OCI-LY3 (cell line): ENCODE data around the gene MASP1.
"Not testable (repeated sequence)": the region's sequence is repeated elsewhere in the genome, so short reads cannot be mapped to it uniquely, and the experiment has no call there.

Experiments
- H2AFZ ChIP-seq: fragments of 200-600, 300-600 bp; shearing (Covaris generic); 2 replicates; pipeline ENCODE4 v1.6.0; 2014; ENCODE audit warnings: antibody characterized with exemption, low read depth, low read length
- H3K27ac ChIP-seq: fragments of 200-600, 300-600 bp; sonication (generic); 2 replicates; pipeline ENCODE4 v1.5.1; 2014; ENCODE audit warnings: mild to moderate bottlenecking, low read length, moderate library complexity, mixed read lengths
- H3K27me3 ChIP-seq: fragments of 200-600, 300-600 bp; sonication (generic); 2 replicates; pipeline ENCODE4 v1.6.1; 2014; ENCODE audit warnings: low read depth, low read length, mixed read lengths
- H3K36me3 ChIP-seq: fragments of 200-600, 300-600 bp; sonication (generic); replicated peaks from 2 replicates; pipeline ENCODE3; 2014; ENCODE audit warnings: low read depth, low read length, mixed read lengths
- H3K4me1 ChIP-seq: fragments of 300-600, 200-600 bp; sonication (generic); 2 replicates; pipeline ENCODE4 v1.6.1; 2014; ENCODE audit warnings: low read length, mixed read lengths
- H3K4me2 ChIP-seq: fragments of 200-600, 300-600 bp; sonication (generic); 2 replicates; pipeline ENCODE4 v1.6.1; 2014; ENCODE audit warnings: low read length, mixed read lengths
- H3K4me3 ChIP-seq: fragments of 300-600, 200-600 bp; sonication (generic); 2 replicates; pipeline ENCODE4 v1.5.1; 2014; ENCODE audit warnings: antibody characterized with exemption, mild to moderate bottlenecking, low read length, moderate library complexity
- H3K79me2 ChIP-seq: fragments of 300-600, 200-600 bp; shearing (Covaris generic); 2 replicates; pipeline ENCODE4 v1.6.1; 2014; ENCODE audit warnings: mild to moderate bottlenecking, low read length, mixed read lengths
- H3K9ac ChIP-seq: fragments of 300-600, 200-600 bp; shearing (Covaris generic); 2 replicates; pipeline ENCODE4 v1.6.0; 2014; ENCODE audit warnings: mild to moderate bottlenecking, low read length, moderate library complexity
- H3K9me3 ChIP-seq: fragments of 200-600, 300-600 bp; shearing (Covaris generic); 2 replicates; pipeline ENCODE4 v1.6.1; 2014; ENCODE audit warnings: low read length, mixed read lengths; ENCODE audit not compliant: insufficient read depth
- H4K20me1 ChIP-seq: fragments of 200-600, 300-600 bp; sonication (generic); 2 replicates; pipeline ENCODE4 v1.6.1; 2016; ENCODE audit warnings: low read length, mixed read lengths; ENCODE audit not compliant: insufficient read depth
- CTCF ChIP-seq: fragments of 200-600, 300-600 bp; sonication (generic); IDR thresholded peaks from 2 replicates; pipeline ENCODE4 v1.5.1; 2014; ENCODE audit warnings: antibody characterized with exemption, low read length, low read depth
- EZH2phosphoT487 ChIP-seq: fragments of 200-600 bp; shearing (Covaris generic); IDR thresholded peaks from 2 replicates; pipeline ENCODE4 v1.6.1; 2018; ENCODE audit warnings: antibody characterized with exemption, mixed run types, low read depth

Gene MASP1

GRCh38 chr3:187207624-187208023 is 83.9 kb downstream of the MASP1 start:
- H3K79me2 ChIP-seq, result no peaks in the 10 kb centered on the region
- H3K9ac ChIP-seq, result no peak overlapping the region
- no peak overlapping the region for H3K27ac ChIP-seq
- H3K4me3 ChIP-seq, result no peak overlapping the region
- TF ChIP-seq CTCF (no peak), EZH2phosphoT487 (no peak)
- no peaks in the 10 kb centered on the region for H3K9me3 ChIP-seq
- H3K4me1 ChIP-seq, result 0 out of 2 replicates have a peak, but pooled peaks cover 7% of the 10 kb centered on the region
- H3K4me2 ChIP-seq, result no peak overlapping the region
- no peaks in the 10 kb centered on the region for H3K36me3 ChIP-seq
- no peaks in the 10 kb centered on the region for H4K20me1 ChIP-seq
- H2AFZ ChIP-seq, result no peak overlapping the region
- H3K27me3 ChIP-seq, result no peaks in the 10 kb centered on the region

GRCh38 chr3:187207062-187207461 is 84.5 kb downstream of the MASP1 start:
- H3K4me1 ChIP-seq, result 0 out of 2 replicates have a peak, but pooled peaks cover 7% of the 10 kb centered on the region
- TF ChIP-seq CTCF, result no peak
- no peak for TF ChIP-seq EZH2phosphoT487

GRCh38 chr3:187205683-187206082 is 85.9 kb downstream of the MASP1 start:
- H3K9me3 ChIP-seq, result no peaks in the 10 kb centered on the region
- H2AFZ ChIP-seq, result no peak overlapping the region
- H3K79me2 ChIP-seq, result no peaks in the 10 kb centered on the region
- no peaks in the 10 kb centered on the region for H4K20me1 ChIP-seq
- H3K27ac ChIP-seq, result no peak overlapping the region
- H3K27me3 ChIP-seq, result no peaks in the 10 kb centered on the region
- H3K9ac ChIP-seq, result no peak overlapping the region
- no peaks in the 10 kb centered on the region for H3K36me3 ChIP-seq
- TF ChIP-seq CTCF (no peak), EZH2phosphoT487 (no peak)
- H3K4me2 ChIP-seq, result no peak overlapping the region
- H3K4me3 ChIP-seq, result no peak overlapping the region
- 0 out of 2 replicates have a peak, but pooled peaks cover 7% of the 10 kb centered on the region for H3K4me1 ChIP-seq

More at GRCh38 chr3:187207062-187207461, 84.5 kb downstream of the MASP1 start:
- Histone ChIP-seq H4K20me1 (no peaks in the 10 kb centered on the region), H3K9me3 (no peaks in the 10 kb centered on the region), H3K9ac (no peak overlapping the region), H3K36me3 (no peaks in the 10 kb centered on the region), H3K79me2 (no peaks in the 10 kb centered on the region), H3K27me3 (no peaks in the 10 kb centered on the region), H3K27ac (no peak overlapping the region), H3K4me3 (no peak overlapping the region), H2AFZ (no peak overlapping the region), H3K4me2 (no peak overlapping the region)

GRCh38 chr3:187199463-187200050 is 92.0 kb downstream of the MASP1 start:
- H4K20me1 ChIP-seq, H2AFZ ChIP-seq, H3K4me2 ChIP-seq, H3K36me3 ChIP-seq, H3K27ac ChIP-seq, H3K79me2 ChIP-seq, H3K4me3 ChIP-seq, H3K9ac ChIP-seq, H3K27me3 ChIP-seq, H3K9me3 ChIP-seq: not testable (repeated sequence)
- H3K4me1 ChIP-seq, result peaks cover 14% of the 10 kb centered on the region
